GM10248 (cell line): ENCODE data around the gene RASL12.

Source experiments
- CTCF ChIA-PET: fragments of 300-600 bp; sonication (Branson Sonifier 250); formaldehyde crosslinking; extraction: SDS; loops from one replicate; lab custom pipeline; 2021; ENCODE audit warnings: antibody characterized with exemption; lab: Yijun Ruan, JAX
- POLR2A ChIA-PET: fragments of 350-650 bp; sonication (Branson Sonifier 250); formaldehyde crosslinking; extraction: SDS; loops from one replicate; lab custom pipeline; 2020; ENCODE audit warnings: antibody characterized with exemption; lab: Yijun Ruan, JAX
- DNase-seq: peaks from one replicate; pipeline ENCODE4 v3.0.0; 2012; ENCODE audit errors: extremely low spot score
- TF ChIP-seq, protein P1 (sequence below): IDR thresholded peaks from 2 replicates; pipeline ENCODE4 v1.5.1; 2012; ENCODE audit warnings: mild to moderate bottlenecking, low read depth; ENCODE audit errors: extremely low read depth, missing control alignments, control extremely low read depth

RASL12 gene

DNA sequence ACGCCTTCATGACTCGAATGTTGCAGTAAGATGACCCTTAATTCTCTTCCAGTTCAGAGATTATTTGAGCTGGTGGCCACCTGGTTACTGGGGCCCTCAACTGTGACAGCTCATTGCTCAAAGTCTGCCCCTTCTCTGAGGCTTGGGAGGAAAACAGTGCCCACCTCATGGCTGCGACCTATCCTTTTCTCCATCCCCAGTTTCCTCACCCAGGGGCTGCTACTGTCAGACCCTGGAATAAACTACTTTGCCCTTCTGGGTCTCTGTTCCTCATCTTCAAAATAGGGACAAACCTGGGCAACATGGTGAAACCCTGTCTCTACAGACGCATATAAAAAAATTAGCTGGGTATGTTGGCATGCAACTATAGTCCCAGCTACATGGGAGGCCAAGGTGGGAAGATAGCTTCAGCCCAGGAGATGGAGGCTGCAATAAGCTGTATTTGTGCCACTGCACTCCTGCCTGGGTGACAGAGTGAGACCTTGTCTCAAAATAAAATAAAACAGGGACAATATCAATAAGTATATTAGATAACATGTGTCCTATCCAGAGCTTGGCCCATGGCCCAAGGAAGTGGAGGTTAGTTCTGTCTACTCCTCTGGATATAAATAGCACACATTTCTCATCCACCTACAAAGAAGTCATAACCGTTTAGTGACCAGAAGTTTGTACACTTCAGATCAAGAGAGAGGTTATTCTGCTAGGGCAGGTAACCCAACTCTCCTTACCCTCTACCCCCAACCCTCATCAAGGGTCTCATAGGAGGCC, 2.2 kb upstream of the RASL12 start:
- ChIA-PET CTCF (interaction anchor here (1.0 to 10.5 kb wide), 7 partner anchors 8 to 59 kb away, joined by 3 to 72 read pairs (median 7); partner anchors contain the start of gene KBTBD13), POLR2A (no interaction called here)
- TF ChIP-seq, protein P1, sequence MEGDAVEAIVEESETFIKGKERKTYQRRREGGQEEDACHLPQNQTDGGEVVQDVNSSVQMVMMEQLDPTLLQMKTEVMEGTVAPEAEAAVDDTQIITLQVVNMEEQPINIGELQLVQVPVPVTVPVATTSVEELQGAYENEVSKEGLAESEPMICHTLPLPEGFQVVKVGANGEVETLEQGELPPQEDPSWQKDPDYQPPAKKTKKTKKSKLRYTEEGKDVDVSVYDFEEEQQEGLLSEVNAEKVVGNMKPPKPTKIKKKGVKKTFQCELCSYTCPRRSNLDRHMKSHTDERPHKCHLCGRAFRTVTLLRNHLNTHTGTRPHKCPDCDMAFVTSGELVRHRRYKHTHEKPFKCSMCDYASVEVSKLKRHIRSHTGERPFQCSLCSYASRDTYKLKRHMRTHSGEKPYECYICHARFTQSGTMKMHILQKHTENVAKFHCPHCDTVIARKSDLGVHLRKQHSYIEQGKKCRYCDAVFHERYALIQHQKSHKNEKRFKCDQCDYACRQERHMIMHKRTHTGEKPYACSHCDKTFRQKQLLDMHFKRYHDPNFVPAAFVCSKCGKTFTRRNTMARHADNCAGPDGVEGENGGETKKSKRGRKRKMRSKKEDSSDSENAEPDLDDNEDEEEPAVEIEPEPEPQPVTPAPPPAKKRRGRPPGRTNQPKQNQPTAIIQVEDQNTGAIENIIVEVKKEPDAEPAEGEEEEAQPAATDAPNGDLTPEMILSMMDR, result no peak
- DNase-seq, result no peak

DNA sequence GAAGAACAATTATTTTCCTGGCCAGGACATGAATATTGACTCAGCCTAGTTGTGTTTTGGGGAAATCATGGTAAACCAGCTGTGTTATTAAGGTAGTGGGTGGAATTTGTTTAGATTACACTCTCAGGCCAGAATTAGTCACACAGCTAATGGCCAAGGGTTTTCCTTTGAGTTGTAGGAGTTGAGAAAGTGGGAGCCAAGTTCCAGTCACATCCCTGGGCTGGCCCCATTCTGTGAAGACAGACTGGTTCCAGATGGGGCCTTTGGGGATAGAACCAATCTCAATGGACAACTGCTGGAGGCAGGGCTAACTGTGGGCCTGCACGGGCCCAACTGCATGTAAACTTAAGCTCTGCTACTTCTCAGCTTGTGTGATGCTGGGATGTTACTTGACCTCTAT, 1.4 kb upstream of the RASL12 start:
- POLR2A ChIA-PET, result no interaction called here
- CTCF ChIA-PET, result interaction anchor here (1.0 to 10.5 kb wide), 9 partner anchors 8 to 316 kb away, joined by 3 to 72 read pairs (median 6); partner anchors contain the start of gene KBTBD13
- TF ChIP-seq, protein P1, result no peak
- DNase-seq, result no peak

DNA sequence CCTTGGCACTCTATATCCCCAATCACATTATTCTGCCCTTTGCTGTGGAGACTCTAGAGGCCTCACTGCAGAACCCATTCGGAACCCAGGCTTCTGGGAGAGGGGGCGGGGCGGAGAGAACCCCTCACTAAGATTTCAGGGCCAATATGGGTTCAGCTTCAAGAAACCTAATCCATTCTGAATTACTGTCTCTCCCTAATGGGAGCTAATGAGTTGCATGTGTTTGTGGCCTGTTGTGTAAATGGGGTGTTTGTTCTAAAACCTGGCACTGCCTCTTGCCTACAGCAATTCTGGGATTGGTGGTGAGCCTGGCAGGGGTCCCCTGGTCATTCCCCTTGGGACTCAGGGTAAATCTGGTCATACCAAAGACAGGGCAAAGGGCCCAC, 605 bp upstream of the RASL12 start:
- no peak for DNase-seq
- CTCF ChIA-PET, result interaction anchor here (1.0 to 10.5 kb wide), 6 partner anchors 9 to 337 kb away, joined by 3 to 72 read pairs (median 6); partner anchors contain the start of gene KBTBD13
- TF ChIP-seq, protein P1, result no peak
- POLR2A ChIA-PET, result interaction anchor here (0.6 kb wide), 1 partner anchor 264 kb away, joined by 5 read pairs; no protein-coding TSS in a partner anchor

DNA sequence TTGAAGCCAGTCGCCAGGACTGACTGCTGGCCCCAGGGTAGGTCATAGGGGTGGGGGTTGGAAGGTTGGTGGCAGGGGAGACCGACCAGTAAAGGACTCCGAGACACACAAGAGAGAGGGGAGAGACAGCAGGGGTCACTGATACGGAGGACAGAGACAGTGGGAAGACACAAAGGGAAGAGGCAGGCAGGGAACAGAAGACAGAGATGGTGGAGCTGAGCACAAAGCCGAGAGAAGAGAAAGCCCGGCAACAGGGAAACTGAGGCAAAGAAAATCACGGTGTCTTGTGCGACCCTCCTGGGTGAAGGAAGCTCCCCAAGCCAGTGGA, 510 bp downstream of the RASL12 start:
- ChIA-PET POLR2A (no interaction called here), CTCF (interaction anchor here (1.1 to 10.5 kb wide), 4 partner anchors 10 to 33 kb away, joined by 3 to 72 read pairs (median 14); partner anchors contain the start of gene KBTBD13)
- DNase-seq, result no peak
- TF ChIP-seq, protein P1, result no peak

DNA sequence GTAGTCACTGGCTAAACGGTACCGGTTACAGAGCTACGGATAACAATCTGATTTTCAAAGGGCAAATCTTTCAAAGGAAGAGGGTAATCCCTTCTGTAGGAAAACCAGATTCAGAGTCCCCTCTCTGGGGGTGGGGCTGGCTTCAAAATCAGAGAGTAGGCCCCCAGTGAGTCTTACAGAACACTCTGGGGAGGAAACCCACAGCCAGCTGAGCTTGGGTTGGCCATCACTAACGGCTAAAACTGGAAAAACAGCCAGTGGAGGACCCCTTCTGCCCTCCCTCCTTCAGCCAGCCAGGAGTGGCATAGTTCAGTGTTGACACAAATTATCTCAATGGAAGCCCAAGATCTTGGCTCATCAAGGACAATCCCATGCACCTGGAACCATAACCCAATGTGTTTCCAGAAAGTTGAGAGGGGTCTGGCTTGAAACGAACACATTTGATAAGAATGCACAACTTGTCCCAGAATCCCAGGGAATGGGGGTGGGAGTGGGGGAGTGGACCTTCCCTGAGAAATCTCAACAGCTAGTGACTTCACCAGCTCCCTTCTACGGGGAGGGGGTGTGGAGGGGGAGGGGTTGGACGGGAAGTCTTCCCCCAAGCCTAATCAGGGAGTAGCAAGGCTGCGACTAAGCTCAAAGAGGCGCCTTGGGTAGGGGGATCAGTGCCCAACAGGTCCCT, 1.0 kb downstream of the RASL12 start:
- TF ChIP-seq, protein P1, result no peak
- POLR2A ChIA-PET, result no interaction called here
- no peak for DNase-seq
- CTCF ChIA-PET, result interaction anchor here (1.1 to 10.5 kb wide), 4 partner anchors 11 to 33 kb away, joined by 3 to 72 read pairs (median 14); partner anchors contain the start of gene KBTBD13

DNA sequence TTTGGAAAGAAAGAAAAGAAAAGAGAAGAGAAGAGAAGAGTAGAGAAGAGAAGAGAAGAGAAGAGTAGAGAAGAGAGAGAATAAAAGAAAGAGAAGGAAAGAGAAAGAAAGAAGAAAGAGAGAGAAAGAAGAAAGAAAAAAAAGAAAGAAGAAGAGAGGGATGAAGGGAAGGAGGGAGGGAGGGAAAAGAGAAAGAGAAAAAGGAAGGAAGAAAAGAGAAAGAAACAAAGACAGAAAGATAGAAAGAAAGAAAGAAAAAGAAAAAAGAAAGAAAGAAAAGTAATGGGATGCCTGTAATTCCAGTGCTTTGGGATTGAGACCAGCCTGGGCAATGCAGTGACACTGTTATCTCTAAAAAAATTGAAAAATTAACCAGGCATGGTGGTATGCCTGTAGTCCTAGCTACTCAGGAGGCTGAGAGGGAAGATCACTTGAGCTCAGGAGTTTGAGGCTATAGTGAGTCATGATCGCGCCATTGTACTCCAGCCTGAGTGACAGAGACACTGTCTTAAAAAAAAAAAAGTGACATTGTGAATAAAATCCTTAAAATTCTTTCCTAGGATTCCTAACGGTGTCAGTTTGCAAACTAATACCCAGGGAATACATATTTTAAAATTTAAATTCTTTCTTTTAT, 1.7 kb downstream of the RASL12 start:
- TF ChIP-seq, protein P1, result no peak
- ChIA-PET POLR2A (interaction anchor here (0.6 kb wide), 1 partner anchor 135 kb away, joined by 5 read pairs; no protein-coding TSS in a partner anchor), CTCF (interaction anchor here (1.5 to 10.5 kb wide), 5 partner anchors 11 to 319 kb away, joined by 4 to 72 read pairs (median 21); partner anchors contain the start of gene KBTBD13)
- no peak for DNase-seq
